ENCODE results near the gene GALNT2. TPM values are rescaled to one million over a fixed set of nuclear protein-coding genes. Genes with fewer than 3 reads are reported as not detected.

Gene GALNT2
- total RNA-seq, 4 donors from 2014 or later, result 47.9 to 78.6 (median 60.0) TPM

GRCh38 chr1:230330157-230330556 is 263.1 kb downstream of the GALNT2 start:
- no peak for TF ChIP-seq POLR2A (IDR thresholded peaks at IDR 0.05)
- TF ChIP-seq EP300 (IDR thresholded peaks at IDR 0.05), result no peak
- TF ChIP-seq, protein P1, sequence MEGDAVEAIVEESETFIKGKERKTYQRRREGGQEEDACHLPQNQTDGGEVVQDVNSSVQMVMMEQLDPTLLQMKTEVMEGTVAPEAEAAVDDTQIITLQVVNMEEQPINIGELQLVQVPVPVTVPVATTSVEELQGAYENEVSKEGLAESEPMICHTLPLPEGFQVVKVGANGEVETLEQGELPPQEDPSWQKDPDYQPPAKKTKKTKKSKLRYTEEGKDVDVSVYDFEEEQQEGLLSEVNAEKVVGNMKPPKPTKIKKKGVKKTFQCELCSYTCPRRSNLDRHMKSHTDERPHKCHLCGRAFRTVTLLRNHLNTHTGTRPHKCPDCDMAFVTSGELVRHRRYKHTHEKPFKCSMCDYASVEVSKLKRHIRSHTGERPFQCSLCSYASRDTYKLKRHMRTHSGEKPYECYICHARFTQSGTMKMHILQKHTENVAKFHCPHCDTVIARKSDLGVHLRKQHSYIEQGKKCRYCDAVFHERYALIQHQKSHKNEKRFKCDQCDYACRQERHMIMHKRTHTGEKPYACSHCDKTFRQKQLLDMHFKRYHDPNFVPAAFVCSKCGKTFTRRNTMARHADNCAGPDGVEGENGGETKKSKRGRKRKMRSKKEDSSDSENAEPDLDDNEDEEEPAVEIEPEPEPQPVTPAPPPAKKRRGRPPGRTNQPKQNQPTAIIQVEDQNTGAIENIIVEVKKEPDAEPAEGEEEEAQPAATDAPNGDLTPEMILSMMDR (IDR thresholded peaks at IDR 0.05), result no peak
- no peak for DNase-seq (ENCODE audit: low spot score in 2 of 2)

More at GRCh38 chr1:230330157-230330556, 263.1 kb downstream of the GALNT2 start:
- 91 to 92% methylated on average over 7 of the region's 7 CpGs for WGBS, 2 donors
- no peaks in the 10 kb centered on the region for H3K4me1 ChIP-seq
- H3K4me3 ChIP-seq, result no peak overlapping the region
- no peaks in the 10 kb centered on the region for H3K36me3 ChIP-seq
- H3K9me3 ChIP-seq, result no peaks in the 10 kb centered on the region
- no peak overlapping the region for H3K27ac ChIP-seq
- H3K27me3 ChIP-seq, result no peaks in the 10 kb centered on the region

Measured in tibial nerve (tissue), 4 donors.